HG03342 (cell line): ENCODE data around the gene ABCB9.

Experiments
- ATAC-seq: cut with Tn5 transposase; IDR thresholded peaks from one replicate; pipeline ENCODE4 v1.9.1; 2021; ENCODE audit warnings: mild to moderate bottlenecking, moderate library complexity; ENCODE audit not compliant: unreplicated experiment

Gene ABCB9

GRCh38 chr12:122966743-122967550 is 684 bp upstream of the ABCB9 start:
- no peak for ATAC-seq

GRCh38 chr12:122965321-122965751 is 927 bp downstream of the ABCB9 start:
- no peak for ATAC-seq

- no peak for ATAC-seq
Measured at GRCh38 chr12:122964439-122965257, 1.6 kb downstream of the ABCB9 start.

GRCh38 chr12:122963941-122964265 is 2.4 kb downstream of the ABCB9 start:
- no peak for ATAC-seq

- ATAC-seq, result no peak
Measured at GRCh38 chr12:122961531-122962329, 4.5 kb downstream of the ABCB9 start.

GRCh38 chr12:122960193-122960569 is 6.1 kb downstream of the ABCB9 start:
- ATAC-seq, result no peak

- no peak for ATAC-seq
Measured at GRCh38 chr12:122959566-122960192, 6.6 kb downstream of the ABCB9 start.

- ATAC-seq, result no peak
Measured at GRCh38 chr12:122958198-122958888, 7.9 kb downstream of the ABCB9 start.

- ATAC-seq, result no peak
Measured at GRCh38 chr12:122956035-122956434, 10.2 kb downstream of the ABCB9 start.

- no peak for ATAC-seq
Measured at GRCh38 chr12:122955156-122955555, 11.1 kb downstream of the ABCB9 start.

- ATAC-seq, result peak; percentile 77
Measured at GRCh38 chr12:122951979-122952892, 14.0 kb downstream of the ABCB9 start.

GRCh38 chr12:122951406-122951805 is 14.9 kb downstream of the ABCB9 start:
- no peak for ATAC-seq

GRCh38 chr12:122949816-122950675 is 16.2 kb downstream of the ABCB9 start:
- ATAC-seq, result no peak

- no peak for ATAC-seq
Measured at GRCh38 chr12:122949405-122949804, 16.9 kb downstream of the ABCB9 start.

- ATAC-seq, result no peak
Measured at GRCh38 chr12:122948605-122949004, 17.7 kb downstream of the ABCB9 start.

- no peak for ATAC-seq
Measured at GRCh38 chr12:122947352-122947792, 18.9 kb downstream of the ABCB9 start.

- ATAC-seq, result peak; percentile 59
Measured at GRCh38 chr12:122946690-122947341, 19.4 kb downstream of the ABCB9 start.
